Hepatocyte (in vitro differentiated cells): ENCODE data around the gene PRR5. TPM values are rescaled to one million over a fixed set of nuclear protein-coding genes. Genes with fewer than 3 reads are reported as not detected.

ENCODE experiments used
- DNase-seq: peaks from one replicate; pipeline ENCODE4 v3.0.0-alpha.2; 2016; ENCODE audit warnings: low spot score
- H2AFZ ChIP-seq: fragments of 200-600 bp; sonication (generic); 2 replicates; pipeline ENCODE4 v1.6.0; 2016; ENCODE audit warnings: antibody characterized with exemption, mild to moderate bottlenecking
- H3K27ac ChIP-seq: fragments of 200-600 bp; sonication (generic); 2 replicates; pipeline ENCODE4 v1.5.1; 2016; ENCODE audit warnings: mild to moderate bottlenecking
- H3K27me3 ChIP-seq: fragments of 200-600 bp; sonication (generic); 2 replicates; pipeline ENCODE4 v1.6.1; 2016
- H3K36me3 ChIP-seq: fragments of 200-600 bp; sonication (generic); replicated peaks from 2 replicates; pipeline ENCODE4 v1.5.1; 2016; ENCODE audit warnings: low read depth; ENCODE audit not compliant: insufficient read depth
- H3K4me1 ChIP-seq: fragments of 200-600 bp; sonication (generic); 2 replicates; pipeline ENCODE4 v1.5.1; 2016; ENCODE audit warnings: mild to moderate bottlenecking, moderate library complexity; ENCODE audit not compliant: insufficient read depth
- H3K4me2 ChIP-seq: fragments of 200-600 bp; sonication (generic); 2 replicates; pipeline ENCODE4 v1.6.0; 2016
- H3K4me3 ChIP-seq: fragments of 200-600 bp; sonication (generic); 2 replicates; pipeline ENCODE4 v1.5.1; 2016; ENCODE audit warnings: mild to moderate bottlenecking
- H3K79me2 ChIP-seq: fragments of 200-600 bp; sonication (generic); 2 replicates; pipeline ENCODE4 v1.6.0; 2017; ENCODE audit warnings: mild to moderate bottlenecking
- H3K9me2 ChIP-seq: fragments of 200-600 bp; sonication (generic); replicated peaks from 2 replicates; pipeline ENCODE4 v1.6.0; 2017; ENCODE audit warnings: mild to moderate bottlenecking; ENCODE audit not compliant: insufficient read depth
- H3K9me3 ChIP-seq: fragments of 200-600 bp; sonication (generic); 2 replicates; pipeline ENCODE4 v1.5.1; 2016; ENCODE audit warnings: low read depth, mild to moderate bottlenecking
- H4K20me1 ChIP-seq: fragments of 200-600 bp; sonication (generic); 2 replicates; pipeline ENCODE4 v1.6.0; 2016; ENCODE audit warnings: mild to moderate bottlenecking; ENCODE audit not compliant: insufficient read depth, poor library complexity, severe bottlenecking
- CTCF ChIP-seq: fragments of 200-600 bp; sonication (generic); IDR thresholded peaks from 2 replicates; pipeline ENCODE4 v1.5.1; 2016; ENCODE audit warnings: antibody characterized with exemption, mild to moderate bottlenecking; ENCODE audit not compliant: poor library complexity
- EZH2 ChIP-seq: fragments of 200-600 bp; sonication (generic); IDR thresholded peaks from 2 replicates; pipeline ENCODE4 v1.6.1; 2016; ENCODE audit warnings: antibody characterized with exemption, mild to moderate bottlenecking, borderline replicate concordance
- EZH2phosphoT487 ChIP-seq: fragments of 200-600 bp; sonication (generic); IDR thresholded peaks from one replicate; pipeline ENCODE4 v1.6.1; 2018; ENCODE audit warnings: antibody characterized with exemption, mild to moderate bottlenecking, low read depth, moderate library complexity; ENCODE audit not compliant: unreplicated experiment, severe bottlenecking
- WGBS: methylation state at CpG from one replicate; pipeline ENCODE4 v1.1.6; 2016; ENCODE audit warnings: low lambda C conversion rate; ENCODE audit errors: missing lambda C conversion rate; 5-methylcytosine and 5-hydroxymethylcytosine counted together
- polyA plus RNA-seq: library from polyadenylated mRNA; unstranded; fragments of >200 nt; fragmentation: Nextera tagmentation; extraction: Ambion mirVana; gene quantifications from 2 replicates; pipeline ENCODE4 v1.2.1, GENCODE V29; 2016
- total RNA-seq: library from RNA; depleted of rRNA; stranded (reverse); fragments of >200 nt; gene quantifications from 2 replicates; pipeline ENCODE4 v1.2.3, GENCODE V29; 2014

Gene PRR5
- total and polyA plus RNA-seq, 2 experiments from 2014 or later = 44.2 to 84.9 TPM

DNA sequence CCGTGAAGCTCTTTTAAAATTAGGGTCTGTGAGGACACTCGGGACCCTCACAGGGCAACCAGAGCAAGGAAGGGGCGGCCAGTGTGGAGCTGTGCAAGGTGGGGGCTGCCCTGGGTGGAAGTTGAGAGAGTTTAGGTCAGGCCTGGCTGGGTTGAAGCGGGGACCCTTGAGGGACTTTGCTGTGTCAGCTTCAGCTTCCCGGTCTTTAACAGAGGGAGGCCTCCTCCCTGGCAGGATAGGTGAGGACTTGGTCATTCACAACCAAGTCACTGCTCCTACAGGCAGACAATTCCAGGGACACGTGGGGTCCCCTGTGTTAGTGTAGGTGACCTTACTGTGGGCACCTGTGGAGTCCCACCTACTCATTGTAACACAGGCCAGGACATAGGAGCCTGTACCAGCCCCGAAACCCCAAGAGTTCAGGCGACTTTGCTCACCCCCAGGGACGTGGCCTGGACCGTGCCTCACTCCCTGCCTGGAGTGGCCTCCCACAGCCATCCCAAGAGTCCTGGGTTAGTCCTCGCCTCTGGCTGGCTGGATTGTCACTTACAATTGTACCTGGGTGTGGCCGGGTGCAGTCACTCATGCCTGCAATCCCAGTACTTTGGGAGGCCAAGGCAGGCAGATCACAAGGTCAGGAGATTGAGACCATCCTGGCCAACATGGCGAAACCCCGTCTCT lies 31.6 kb downstream of the PRR5 start:
- no peak overlapping the region for H3K4me2 ChIP-seq
- H3K9me3 ChIP-seq = no peaks in the 10 kb centered on the region
- no peak overlapping the region for H3K4me3 ChIP-seq
- H3K27ac ChIP-seq = no peak overlapping the region
- H3K9me2 ChIP-seq = no peaks in the 10 kb centered on the region
- no peaks in the 10 kb centered on the region for H3K36me3 ChIP-seq
- no peak for DNase-seq
- WGBS = 94% methylated on average over 14 of the region's 14 CpGs
- no peaks in the 10 kb centered on the region for H3K27me3 ChIP-seq
- no peak for TF ChIP-seq EZH2
- TF ChIP-seq CTCF = no peak
- TF ChIP-seq EZH2phosphoT487 = no peak
- peaks cover 4% of the 10 kb centered on the region for H4K20me1 ChIP-seq
- no peaks in the 10 kb centered on the region for H3K79me2 ChIP-seq
- H3K4me1 ChIP-seq = peaks cover 32% of the 10 kb centered on the region
- H2AFZ ChIP-seq = no peak overlapping the region

DNA sequence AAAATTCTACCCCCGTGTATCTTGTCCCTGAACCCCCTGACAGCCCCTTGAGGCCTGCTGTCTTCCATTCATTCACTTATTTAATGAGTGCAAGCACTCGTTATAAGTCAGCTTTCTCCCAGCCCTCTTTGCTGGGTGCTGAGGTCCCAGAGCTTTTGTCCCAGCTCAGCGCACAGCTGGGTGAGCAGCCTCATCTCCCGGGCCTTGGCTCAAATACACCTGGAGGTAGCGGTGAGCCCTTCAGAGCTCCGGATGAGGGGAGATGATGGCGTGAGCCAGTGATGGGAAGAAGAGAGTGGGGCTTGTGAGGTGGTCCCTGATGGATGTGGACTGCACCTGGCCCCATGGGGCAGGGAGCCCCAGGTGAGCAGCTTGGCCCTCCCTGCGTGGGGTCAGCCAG lies 32.3 kb downstream of the PRR5 start:
- Histone ChIP-seq H3K4me1 (peaks cover 32% of the 10 kb centered on the region), H2AFZ (no peak overlapping the region), H3K27ac (no peak overlapping the region), H4K20me1 (peaks cover 4% of the 10 kb centered on the region), H3K79me2 (no peaks in the 10 kb centered on the region), H3K4me3 (no peak overlapping the region), H3K4me2 (no peak overlapping the region), H3K9me2 (no peaks in the 10 kb centered on the region), H3K9me3 (no peaks in the 10 kb centered on the region), H3K36me3 (no peaks in the 10 kb centered on the region), H3K27me3 (no peaks in the 10 kb centered on the region)
- WGBS = 85% methylated on average over 8 of the region's 8 CpGs
- TF ChIP-seq CTCF (no peak), EZH2phosphoT487 (no peak), EZH2 (no peak)
- DNase-seq = no peak

GRCh38 chr22:44734801-44735517 lies 33.0 kb downstream of the PRR5 start:
- H3K4me1 ChIP-seq = peaks cover 30% of the 10 kb centered on the region
- H3K27me3 ChIP-seq = no peaks in the 10 kb centered on the region
- no peak overlapping the region for H3K4me3 ChIP-seq
- H2AFZ ChIP-seq = no peak overlapping the region
- TF ChIP-seq EZH2phosphoT487 (no peak), EZH2 (no peak), CTCF (no peak)
- no peaks in the 10 kb centered on the region for H3K9me3 ChIP-seq
- H4K20me1 ChIP-seq = peaks cover 4% of the 10 kb centered on the region
- no peak overlapping the region for H3K4me2 ChIP-seq
- no peak for DNase-seq
- 86% methylated on average over 23 of the region's 23 CpGs for WGBS
- no peaks in the 10 kb centered on the region for H3K9me2 ChIP-seq
- no peaks in the 10 kb centered on the region for H3K79me2 ChIP-seq
- no peak overlapping the region for H3K27ac ChIP-seq
- no peaks in the 10 kb centered on the region for H3K36me3 ChIP-seq
